ENCODE measurements around the gene VTI1A. TPM values are rescaled to one million over a fixed set of nuclear protein-coding genes. Genes with fewer than 3 reads are reported as not detected.

Gene VTI1A
- total and polyA plus RNA-seq, 2 of the 8 experiments (the other 6 are each of a cell fraction or from before 2014, with no cell fraction given), result 6.0 to 20.0 TPM

DNA sequence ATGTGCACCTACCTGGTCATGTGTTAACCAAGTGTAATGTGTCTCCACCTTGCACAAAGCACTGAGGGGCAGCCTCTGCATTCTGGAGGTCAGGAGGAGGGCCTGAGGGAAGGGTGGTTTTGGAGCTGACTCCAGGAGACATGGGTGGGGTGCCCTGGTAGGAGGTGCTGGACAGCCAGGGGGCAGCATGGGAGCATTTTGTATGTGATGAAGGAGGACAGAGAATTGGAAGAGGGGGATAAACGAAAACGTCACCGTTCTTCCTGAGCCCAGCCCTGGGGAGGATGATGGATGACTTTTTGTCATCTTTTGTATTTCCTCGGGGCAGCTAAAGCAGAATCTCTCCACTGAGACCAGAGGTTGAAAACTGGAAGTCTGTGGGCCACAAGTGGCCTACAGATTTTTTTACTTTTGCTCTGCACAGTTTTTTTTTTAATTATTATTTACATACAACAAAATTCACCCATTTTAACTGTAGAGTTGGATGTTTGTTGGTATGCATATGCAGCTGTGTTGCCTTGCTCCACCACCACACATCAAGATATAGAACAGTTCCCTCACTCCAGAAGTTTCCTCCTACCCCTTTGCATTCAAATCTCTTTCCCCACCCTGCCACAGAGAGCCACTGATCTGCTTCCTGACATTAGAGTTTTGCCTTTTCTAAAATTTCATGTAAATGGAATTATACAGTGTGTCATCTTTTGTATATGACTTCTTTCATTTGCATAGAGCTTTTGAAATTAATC lies 242.5 kb downstream of the VTI1A start (continued):
- TF ChIP-seq, protein P1, sequence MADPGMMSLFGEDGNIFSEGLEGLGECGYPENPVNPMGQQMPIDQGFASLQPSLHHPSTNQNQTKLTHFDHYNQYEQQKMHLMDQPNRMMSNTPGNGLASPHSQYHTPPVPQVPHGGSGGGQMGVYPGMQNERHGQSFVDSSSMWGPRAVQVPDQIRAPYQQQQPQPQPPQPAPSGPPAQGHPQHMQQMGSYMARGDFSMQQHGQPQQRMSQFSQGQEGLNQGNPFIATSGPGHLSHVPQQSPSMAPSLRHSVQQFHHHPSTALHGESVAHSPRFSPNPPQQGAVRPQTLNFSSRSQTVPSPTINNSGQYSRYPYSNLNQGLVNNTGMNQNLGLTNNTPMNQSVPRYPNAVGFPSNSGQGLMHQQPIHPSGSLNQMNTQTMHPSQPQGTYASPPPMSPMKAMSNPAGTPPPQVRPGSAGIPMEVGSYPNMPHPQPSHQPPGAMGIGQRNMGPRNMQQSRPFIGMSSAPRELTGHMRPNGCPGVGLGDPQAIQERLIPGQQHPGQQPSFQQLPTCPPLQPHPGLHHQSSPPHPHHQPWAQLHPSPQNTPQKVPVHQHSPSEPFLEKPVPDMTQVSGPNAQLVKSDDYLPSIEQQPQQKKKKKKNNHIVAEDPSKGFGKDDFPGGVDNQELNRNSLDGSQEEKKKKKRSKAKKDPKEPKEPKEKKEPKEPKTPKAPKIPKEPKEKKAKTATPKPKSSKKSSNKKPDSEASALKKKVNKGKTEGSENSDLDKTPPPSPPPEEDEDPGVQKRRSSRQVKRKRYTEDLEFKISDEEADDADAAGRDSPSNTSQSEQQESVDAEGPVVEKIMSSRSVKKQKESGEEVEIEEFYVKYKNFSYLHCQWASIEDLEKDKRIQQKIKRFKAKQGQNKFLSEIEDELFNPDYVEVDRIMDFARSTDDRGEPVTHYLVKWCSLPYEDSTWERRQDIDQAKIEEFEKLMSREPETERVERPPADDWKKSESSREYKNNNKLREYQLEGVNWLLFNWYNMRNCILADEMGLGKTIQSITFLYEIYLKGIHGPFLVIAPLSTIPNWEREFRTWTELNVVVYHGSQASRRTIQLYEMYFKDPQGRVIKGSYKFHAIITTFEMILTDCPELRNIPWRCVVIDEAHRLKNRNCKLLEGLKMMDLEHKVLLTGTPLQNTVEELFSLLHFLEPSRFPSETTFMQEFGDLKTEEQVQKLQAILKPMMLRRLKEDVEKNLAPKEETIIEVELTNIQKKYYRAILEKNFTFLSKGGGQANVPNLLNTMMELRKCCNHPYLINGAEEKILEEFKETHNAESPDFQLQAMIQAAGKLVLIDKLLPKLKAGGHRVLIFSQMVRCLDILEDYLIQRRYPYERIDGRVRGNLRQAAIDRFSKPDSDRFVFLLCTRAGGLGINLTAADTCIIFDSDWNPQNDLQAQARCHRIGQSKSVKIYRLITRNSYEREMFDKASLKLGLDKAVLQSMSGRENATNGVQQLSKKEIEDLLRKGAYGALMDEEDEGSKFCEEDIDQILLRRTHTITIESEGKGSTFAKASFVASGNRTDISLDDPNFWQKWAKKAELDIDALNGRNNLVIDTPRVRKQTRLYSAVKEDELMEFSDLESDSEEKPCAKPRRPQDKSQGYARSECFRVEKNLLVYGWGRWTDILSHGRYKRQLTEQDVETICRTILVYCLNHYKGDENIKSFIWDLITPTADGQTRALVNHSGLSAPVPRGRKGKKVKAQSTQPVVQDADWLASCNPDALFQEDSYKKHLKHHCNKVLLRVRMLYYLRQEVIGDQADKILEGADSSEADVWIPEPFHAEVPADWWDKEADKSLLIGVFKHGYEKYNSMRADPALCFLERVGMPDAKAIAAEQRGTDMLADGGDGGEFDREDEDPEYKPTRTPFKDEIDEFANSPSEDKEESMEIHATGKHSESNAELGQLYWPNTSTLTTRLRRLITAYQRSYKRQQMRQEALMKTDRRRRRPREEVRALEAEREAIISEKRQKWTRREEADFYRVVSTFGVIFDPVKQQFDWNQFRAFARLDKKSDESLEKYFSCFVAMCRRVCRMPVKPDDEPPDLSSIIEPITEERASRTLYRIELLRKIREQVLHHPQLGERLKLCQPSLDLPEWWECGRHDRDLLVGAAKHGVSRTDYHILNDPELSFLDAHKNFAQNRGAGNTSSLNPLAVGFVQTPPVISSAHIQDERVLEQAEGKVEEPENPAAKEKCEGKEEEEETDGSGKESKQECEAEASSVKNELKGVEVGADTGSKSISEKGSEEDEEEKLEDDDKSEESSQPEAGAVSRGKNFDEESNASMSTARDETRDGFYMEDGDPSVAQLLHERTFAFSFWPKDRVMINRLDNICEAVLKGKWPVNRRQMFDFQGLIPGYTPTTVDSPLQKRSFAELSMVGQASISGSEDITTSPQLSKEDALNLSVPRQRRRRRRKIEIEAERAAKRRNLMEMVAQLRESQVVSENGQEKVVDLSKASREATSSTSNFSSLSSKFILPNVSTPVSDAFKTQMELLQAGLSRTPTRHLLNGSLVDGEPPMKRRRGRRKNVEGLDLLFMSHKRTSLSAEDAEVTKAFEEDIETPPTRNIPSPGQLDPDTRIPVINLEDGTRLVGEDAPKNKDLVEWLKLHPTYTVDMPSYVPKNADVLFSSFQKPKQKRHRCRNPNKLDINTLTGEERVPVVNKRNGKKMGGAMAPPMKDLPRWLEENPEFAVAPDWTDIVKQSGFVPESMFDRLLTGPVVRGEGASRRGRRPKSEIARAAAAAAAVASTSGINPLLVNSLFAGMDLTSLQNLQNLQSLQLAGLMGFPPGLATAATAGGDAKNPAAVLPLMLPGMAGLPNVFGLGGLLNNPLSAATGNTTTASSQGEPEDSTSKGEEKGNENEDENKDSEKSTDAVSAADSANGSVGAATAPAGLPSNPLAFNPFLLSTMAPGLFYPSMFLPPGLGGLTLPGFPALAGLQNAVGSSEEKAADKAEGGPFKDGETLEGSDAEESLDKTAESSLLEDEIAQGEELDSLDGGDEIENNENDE (IDR thresholded peaks at IDR 0.05; ENCODE audit: insufficient replicate concordance, low read length), result no peak
- TF ChIP-seq, protein P2, sequence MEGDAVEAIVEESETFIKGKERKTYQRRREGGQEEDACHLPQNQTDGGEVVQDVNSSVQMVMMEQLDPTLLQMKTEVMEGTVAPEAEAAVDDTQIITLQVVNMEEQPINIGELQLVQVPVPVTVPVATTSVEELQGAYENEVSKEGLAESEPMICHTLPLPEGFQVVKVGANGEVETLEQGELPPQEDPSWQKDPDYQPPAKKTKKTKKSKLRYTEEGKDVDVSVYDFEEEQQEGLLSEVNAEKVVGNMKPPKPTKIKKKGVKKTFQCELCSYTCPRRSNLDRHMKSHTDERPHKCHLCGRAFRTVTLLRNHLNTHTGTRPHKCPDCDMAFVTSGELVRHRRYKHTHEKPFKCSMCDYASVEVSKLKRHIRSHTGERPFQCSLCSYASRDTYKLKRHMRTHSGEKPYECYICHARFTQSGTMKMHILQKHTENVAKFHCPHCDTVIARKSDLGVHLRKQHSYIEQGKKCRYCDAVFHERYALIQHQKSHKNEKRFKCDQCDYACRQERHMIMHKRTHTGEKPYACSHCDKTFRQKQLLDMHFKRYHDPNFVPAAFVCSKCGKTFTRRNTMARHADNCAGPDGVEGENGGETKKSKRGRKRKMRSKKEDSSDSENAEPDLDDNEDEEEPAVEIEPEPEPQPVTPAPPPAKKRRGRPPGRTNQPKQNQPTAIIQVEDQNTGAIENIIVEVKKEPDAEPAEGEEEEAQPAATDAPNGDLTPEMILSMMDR (IDR thresholded peaks at IDR 0.05; ENCODE audit: control extremely low read depth in 1 of 3, insufficient read depth in 1 of 3, low read depth in 1 of 3, low read length in 3 of 3), result peak; percentile 45 to 73 (median 61)
- no peak for TF ChIP-seq SIX5 (IDR thresholded peaks at IDR 0.05; ENCODE audit: low read depth, low read length)
- TF ChIP-seq GTF2F1 (IDR thresholded peaks at IDR 0.05; ENCODE audit: borderline replicate concordance, low read depth, low read length), result no peak
- no peak for TF ChIP-seq CTBP2 (IDR thresholded peaks at IDR 0.05; ENCODE audit: borderline replicate concordance, insufficient read depth, insufficient read length, low read length)
